Activated CD4-positive, alpha-beta T cell treated with anti-CD3 and anti-CD28 coated beads, Interleukin-2, amount 50 U/mL, for 4 hours (primary cell): Measurements from ENCODE around the gene PAEP.
"Not testable (repeated sequence)": the region's sequence is repeated elsewhere in the genome, so short reads cannot be mapped to it uniquely, and the experiment has no call there.

Source experiments
- DNase-seq, 2 experiments: peaks; one replicate each; pipeline ENCODE4 v3.0.0-alpha.2; 2020

Gene PAEP

DNA sequence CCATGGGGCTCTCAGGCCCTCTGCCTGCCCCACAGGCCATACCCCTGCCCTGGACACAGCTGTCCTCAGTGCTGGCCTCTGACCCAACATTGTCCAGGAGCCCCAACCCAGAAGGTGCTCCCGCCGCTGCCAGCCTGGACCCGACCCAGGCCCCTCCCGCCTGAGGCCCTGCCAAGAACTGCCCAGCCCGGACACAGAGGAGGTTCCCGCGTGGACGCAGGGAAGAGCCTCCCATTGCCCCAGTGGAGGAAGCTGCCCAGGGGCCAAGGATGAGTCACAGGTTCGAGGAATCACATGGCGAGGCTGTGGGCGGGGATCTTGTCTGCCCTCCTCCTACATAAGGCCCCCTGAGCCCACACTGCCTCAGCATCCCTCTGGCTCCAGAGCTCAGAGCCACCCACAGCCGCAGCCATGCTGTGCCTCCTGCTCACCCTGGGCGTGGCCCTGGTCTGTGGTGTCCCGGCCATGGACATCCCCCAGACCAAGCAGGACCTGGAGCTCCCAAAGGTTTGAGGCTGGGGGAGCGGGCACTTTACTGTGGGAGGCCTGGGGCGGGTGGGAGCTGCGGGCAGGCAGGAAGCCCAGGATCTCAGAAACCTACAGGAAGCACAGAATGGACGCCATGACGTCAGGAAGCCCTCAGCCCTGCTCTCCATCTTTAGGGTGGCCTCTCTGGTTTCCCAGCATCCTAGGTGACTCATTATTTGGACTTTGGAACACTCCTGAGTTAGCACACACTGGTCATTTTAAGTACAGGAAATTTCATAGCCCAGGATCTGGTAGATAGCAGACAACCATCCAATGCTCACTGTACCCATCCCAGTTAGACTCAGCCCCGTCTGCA lies at the start of gene PAEP:
Gene PAEP (plus strand): TSS at position 366 of the 844 bp plus-strand sequence.
- no peak for DNase-seq

DNA sequence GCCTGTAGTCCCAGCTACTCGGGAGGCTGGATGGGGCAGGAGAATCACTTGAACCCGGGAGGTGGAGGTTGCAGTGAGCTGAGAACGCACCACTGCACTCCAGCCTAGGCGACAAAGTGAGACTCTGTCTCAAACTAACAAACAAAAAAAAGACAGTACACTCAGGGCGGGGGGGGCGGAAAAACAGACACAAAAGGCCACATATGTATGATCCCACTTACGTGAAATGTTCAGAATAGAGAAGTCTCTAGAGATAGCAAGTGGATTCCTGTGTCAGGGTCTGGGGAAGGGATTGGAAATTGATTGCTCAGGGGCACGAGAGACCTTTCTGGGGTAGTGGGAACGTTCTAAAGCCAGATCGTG lies 49.3 kb upstream of the PAEP start:
- no peak for DNase-seq

DNA sequence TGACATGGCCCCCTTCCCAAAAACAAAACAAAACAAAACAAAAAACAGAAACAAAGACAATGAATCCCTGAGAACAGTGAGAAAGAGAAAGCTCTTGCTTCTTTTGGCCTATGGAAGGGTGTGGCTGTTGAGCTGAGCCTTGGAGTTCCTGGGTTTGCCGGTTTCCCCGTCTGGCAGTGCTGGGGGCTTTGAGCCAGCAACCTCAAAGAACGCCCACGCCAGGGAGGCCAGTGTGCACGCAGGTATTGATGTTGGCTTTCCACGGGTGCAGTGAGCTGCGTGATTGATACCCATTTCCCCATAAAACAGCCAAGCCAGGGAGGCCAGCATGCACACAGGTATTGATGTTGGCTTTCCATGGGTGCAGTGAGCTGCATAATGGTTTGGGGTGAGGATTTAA lies 48.7 kb upstream of the PAEP start:
- DNase-seq, result no peak

GRCh38 chr9:135513351-135513846 lies 48.2 kb upstream of the PAEP start:
- DNase-seq, result no peak

DNA sequence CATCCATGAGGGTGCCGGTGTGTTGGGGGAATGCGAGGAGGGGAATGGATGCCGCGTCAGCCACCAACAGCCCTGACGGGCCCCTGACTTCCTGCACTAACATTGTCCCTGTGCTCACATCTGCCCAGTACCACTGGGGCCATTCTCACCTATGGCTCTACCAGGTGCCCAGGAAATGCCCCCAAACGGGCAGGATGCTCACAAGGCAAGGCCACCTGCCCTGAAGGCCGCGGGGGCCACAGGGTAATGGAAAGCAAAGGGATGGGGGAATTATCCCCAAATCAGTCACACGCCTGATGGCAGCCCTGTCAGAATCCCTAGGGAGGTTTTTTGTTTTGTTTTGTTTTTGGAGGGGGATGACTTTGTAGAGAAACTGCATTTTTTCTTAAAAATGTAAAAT lies 47.6 kb upstream of the PAEP start:
- not testable (repeated sequence) for DNase-seq

DNA sequence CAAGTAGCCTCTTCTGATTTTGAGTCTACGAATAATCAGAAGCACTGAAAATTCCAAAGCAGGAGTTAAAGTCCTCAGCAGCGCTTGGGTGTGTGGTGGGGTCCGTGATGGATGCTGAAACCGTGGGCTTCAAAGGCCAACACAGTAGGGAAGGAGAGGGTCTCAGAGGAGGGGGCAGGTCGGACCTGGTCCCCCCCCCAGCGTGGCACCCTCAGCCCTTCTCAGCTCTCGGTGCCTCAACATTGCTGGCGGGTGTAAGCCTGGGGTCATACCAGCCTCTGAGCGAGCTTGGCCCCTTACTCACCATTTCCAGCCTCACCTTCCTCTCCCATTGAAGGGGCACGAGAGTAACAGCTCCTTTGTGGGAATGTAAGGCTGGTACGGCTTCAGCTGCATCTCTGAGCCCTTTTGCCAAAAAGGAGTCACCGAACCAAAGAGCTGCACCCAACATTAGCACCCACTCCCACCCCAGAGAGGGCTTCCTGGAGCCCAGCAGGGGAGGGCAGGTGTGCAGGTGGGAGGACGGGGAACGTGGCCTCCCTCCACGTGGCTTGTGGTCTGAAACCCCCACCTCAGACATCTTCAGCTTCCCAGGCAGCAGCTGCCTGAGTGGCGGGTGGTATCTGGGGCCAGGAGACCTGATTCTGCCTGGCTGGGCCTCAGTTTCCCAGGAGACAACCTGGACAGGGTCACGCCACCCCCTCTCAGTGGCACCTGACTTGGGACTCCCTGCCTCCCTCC lies 47.0 kb upstream of the PAEP start:
- no peak for DNase-seq

GRCh38 chr9:135515083-135515951 lies 46.2 kb upstream of the PAEP start:
- no peak for DNase-seq

- DNase-seq, result no peak
Measured at GRCh38 chr9:135516132-135516860, 45.3 kb upstream of the PAEP start.

GRCh38 chr9:135517407-135517822 lies 44.1 kb upstream of the PAEP start:
- DNase-seq, result no peak

GRCh38 chr9:135519179-135519971 lies 42.2 kb upstream of the PAEP start:
- DNase-seq, result no peak

- no peak for DNase-seq
Measured at GRCh38 chr9:135520916-135521607, 40.5 kb upstream of the PAEP start, which contains the start of gene LCN1. Gene LCN1, plus strand, starts transcription at chr9:135521440. Its CDS starts 58 bp downstream, at chr9:135521498.

- DNase-seq, result no peak
Measured at GRCh38 chr9:135521608-135522095, 39.9 kb upstream of the PAEP start.

- DNase-seq, result no peak
Measured at GRCh38 chr9:135522137-135522877, 39.2 kb upstream of the PAEP start.

DNA sequence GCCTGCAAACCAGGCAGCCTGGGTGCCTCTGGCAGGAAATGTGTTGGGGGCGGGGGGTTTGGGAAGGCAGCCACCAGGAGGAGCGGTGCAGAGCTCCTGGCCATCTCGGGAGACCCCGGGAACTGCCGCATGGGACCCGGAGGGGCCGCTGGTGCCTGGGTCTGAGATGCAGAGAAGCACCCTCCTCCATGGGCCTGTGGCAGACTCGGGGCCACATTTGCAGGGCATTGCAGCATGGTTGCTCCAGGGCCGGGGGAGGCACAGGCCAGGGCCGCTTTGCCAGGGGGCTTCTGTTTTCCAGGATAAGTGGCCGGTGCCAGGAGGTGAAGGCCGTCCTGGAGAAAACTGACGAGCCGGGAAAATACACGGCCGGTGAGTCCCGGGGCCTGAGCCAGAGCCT lies 38.6 kb upstream of the PAEP start:
- no peak for DNase-seq

DNA sequence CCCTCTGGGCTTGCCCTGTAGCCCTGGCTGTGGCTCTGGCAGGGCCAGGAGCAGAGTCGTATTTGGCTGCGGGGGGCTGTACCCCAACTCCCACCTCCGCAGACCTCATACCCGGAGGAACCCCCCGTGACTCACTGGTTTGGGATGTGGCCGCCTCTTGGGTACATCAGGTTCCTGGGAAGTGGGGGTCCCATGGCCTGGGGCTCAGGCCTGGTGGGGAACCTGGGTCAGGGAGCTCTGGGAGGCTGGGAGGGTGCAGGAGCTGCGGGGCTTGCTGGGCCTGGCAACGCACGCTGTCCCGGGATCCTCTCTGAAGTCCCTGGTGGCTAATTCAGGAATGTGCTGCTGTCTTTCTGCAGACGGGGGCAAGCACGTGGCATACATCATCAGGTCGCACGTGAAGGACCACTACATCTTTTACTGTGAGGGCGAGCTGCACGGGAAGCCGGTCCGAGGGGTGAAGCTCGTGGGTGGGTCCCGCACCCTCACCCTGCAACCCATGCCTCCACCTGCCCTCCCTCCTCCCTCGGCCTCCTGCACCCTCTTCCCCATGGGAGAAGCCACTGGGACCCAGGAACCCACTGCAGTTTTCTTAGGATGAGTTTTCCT lies 37.9 kb upstream of the PAEP start:
- no peak for DNase-seq

- no peak for DNase-seq
Measured at GRCh38 chr9:135524130-135524861, 37.3 kb upstream of the PAEP start.

GRCh38 chr9:135525241-135526088 lies 36.1 kb upstream of the PAEP start:
- DNase-seq, result no peak
